A673 (cell line): Measurements from ENCODE around the gene ACTL8.

ENCODE experiments used
- CTCF ChIP-seq: fragments of 300-800, 200-600 bp; sonication (generic); conservative IDR thresholded peaks from 2 replicates; pipeline ENCODE4 v1.5.1; 2017; ENCODE audit warnings: low read depth, mild to moderate bottlenecking, antibody characterized with exemption, low read length, moderate library complexity, mixed read lengths
- EZH2 ChIP-seq: fragments of 200-600 bp; sonication (generic); IDR thresholded peaks from 2 replicates; pipeline ENCODE4 v1.6.1; 2017; ENCODE audit warnings: borderline replicate concordance, low read depth, mild to moderate bottlenecking, mixed read lengths, antibody characterized with exemption, low read length; ENCODE audit not compliant: poor library complexity, severe bottlenecking

- TF ChIP-seq CTCF: no peak
- TF ChIP-seq EZH2: no peak
Observed at GRCh38 chr1:17792421-17792820, 37.3 kb downstream of the ACTL8 start.
